OCI-LY7 (cell line): ENCODE results near the gene ANKH. TPM values are rescaled to one million over a fixed set of nuclear protein-coding genes. Genes with fewer than 3 reads are reported as not detected.

Experiments used
- BruUV-seq: library from RNA; stranded (reverse); fragments of 400-500 nt; replicated peaks from 2 replicates; lab custom pipeline; 2021; lab: Mats Ljungman, UMichigan
- CTCF ChIA-PET: fragments of 300-600 bp; sonication (Branson Sonifier 250); formaldehyde crosslinking; loops from one replicate; lab custom pipeline; 2022; ENCODE audit warnings: antibody characterized with exemption; ENCODE audit not compliant: unreplicated experiment; lab: Charles Lee
- POLR2A ChIA-PET: fragments of 300-600 bp; sonication (Branson Sonifier 250); formaldehyde crosslinking; loops from one replicate; lab custom pipeline; 2022; ENCODE audit warnings: antibody characterized with exemption; lab: Charles Lee
- DNase-seq: peaks from one replicate; pipeline ENCODE4 v3.0.0-alpha.2; 2015; ENCODE audit warnings: low spot score
- H2AFZ ChIP-seq: fragments of 200-600 bp; sonication (generic), shearing (Covaris generic); 2 replicates; pipeline ENCODE4 v1.6.1; 2014; ENCODE audit warnings: mild to moderate bottlenecking, antibody characterized with exemption, low read length, moderate library complexity
- H3K27ac ChIP-seq: fragments of 200-600 bp; sonication (generic); 2 replicates; pipeline ENCODE4 v1.5.1; 2014; ENCODE audit warnings: mixed run types, low read depth, mild to moderate bottlenecking, moderate library complexity, low read length, inconsistent platforms; ENCODE audit not compliant: poor library complexity, severe bottlenecking
- H3K36me3 ChIP-seq: fragments of 200-600 bp; sonication (generic); 2 replicates; pipeline ENCODE4 v1.6.1; 2014; ENCODE audit warnings: mild to moderate bottlenecking, antibody characterized with exemption, low read length, moderate library complexity, mixed read lengths; ENCODE audit not compliant: insufficient read depth
- H3K4me1 ChIP-seq: fragments of 200-600 bp; sonication (generic); 2 replicates; pipeline ENCODE4 v1.5.1; 2014; ENCODE audit warnings: mild to moderate bottlenecking, low read length; ENCODE audit not compliant: insufficient read depth, poor library complexity, severe bottlenecking
- H3K4me2 ChIP-seq: fragments of 200-600 bp; sonication (generic); 2 replicates; pipeline ENCODE4 v1.6.1; 2014; ENCODE audit warnings: mild to moderate bottlenecking, low read length
- H3K4me3 ChIP-seq: fragments of 200-600 bp; sonication (generic); 2 replicates; pipeline ENCODE4 v1.5.1; 2014; ENCODE audit warnings: mild to moderate bottlenecking, low read depth, low read length; ENCODE audit not compliant: poor library complexity, severe bottlenecking
- H3K79me2 ChIP-seq: fragments of 200-600 bp; sonication (generic); 2 replicates; pipeline ENCODE4 v1.6.1; 2016; ENCODE audit warnings: low read depth, mild to moderate bottlenecking, low read length, moderate library complexity, mixed read lengths; ENCODE audit not compliant: insufficient read depth
- H3K9me2 ChIP-seq: fragments of 200-600 bp; sonication (generic); 2 replicates; pipeline ENCODE4 v1.6.1; 2016; ENCODE audit warnings: mild to moderate bottlenecking, low read length, mixed read lengths; ENCODE audit not compliant: insufficient read depth
- H3K9me3 ChIP-seq: fragments of 200-600 bp; sonication (generic); 2 replicates; pipeline ENCODE4 v1.6.1; 2014; ENCODE audit warnings: mild to moderate bottlenecking, mixed run types, low read length, mixed read lengths
- H4K20me1 ChIP-seq: fragments of 200-600 bp; sonication (generic); 2 replicates; pipeline ENCODE4 v1.6.1; 2014; ENCODE audit warnings: mild to moderate bottlenecking, antibody characterized with exemption, low read length, moderate library complexity, mixed read lengths; ENCODE audit not compliant: insufficient read depth
- EZH2phosphoT487 ChIP-seq: fragments of 200-600 bp; sonication (generic); IDR thresholded peaks from 2 replicates; pipeline ENCODE4 v1.6.1; 2018; ENCODE audit warnings: low read depth, borderline replicate concordance, mild to moderate bottlenecking, mixed run types, antibody characterized with exemption, low read length, moderate library complexity, mixed read lengths
- intact Hi-C: fragments of 100-400 bp; cut with micrococcal nuclease; formaldehyde crosslinking; loops from one replicate; pipeline ENCODE4 v1.10.0; 2022; ENCODE audit not compliant: unreplicated experiment
- total RNA-seq, 2 experiments: library from RNA; depleted of rRNA in 1 of 2; stranded (reverse); fragments of >200 nt in 1 of 2; shearing (Covaris generic) in 1 of 2; gene quantifications; 2 replicates each; pipeline ENCODE4 v1.2.3, GENCODE V29; 2014 to 2022
- TF ChIP-seq, protein P1 (sequence below): fragments of 200-600 bp; sonication (generic); conservative IDR thresholded peaks from 2 replicates; pipeline ENCODE4 v1.5.1; 2014; ENCODE audit warnings: mild to moderate bottlenecking, antibody characterized with exemption, low read length, moderate library complexity, mixed read lengths

Gene ANKH
- total RNA-seq, 2 experiments from 2014 or later = 23.1 to 80.4 TPM

DNA sequence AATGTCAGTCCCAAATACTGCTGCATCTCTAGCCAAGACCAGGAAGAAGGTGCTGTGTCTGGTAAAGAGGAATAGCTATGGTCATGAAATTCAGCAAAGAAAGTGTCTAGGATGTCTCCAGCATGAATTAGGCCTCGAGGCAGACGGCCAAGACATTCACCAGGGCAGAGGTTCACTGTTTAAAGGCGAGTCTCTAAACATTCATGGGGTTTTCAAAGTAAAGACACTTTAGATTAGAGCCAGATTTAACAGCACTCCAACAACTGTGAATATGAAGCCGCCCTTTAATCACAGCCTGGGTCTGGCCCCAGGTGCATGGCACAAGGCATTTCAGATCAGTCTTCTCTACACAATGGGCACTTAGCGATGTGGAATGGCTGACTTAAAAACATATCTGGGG lies 95.0 kb downstream of the ANKH start:
- Histone ChIP-seq H3K36me3 (peaks cover 7% of the 10 kb centered on the region; the same call in 1 of the 2 replicates), H4K20me1 (no peaks in the 10 kb centered on the region), H3K9me2 (no peaks in the 10 kb centered on the region), H2AFZ (no peak overlapping the region), H3K27ac (no peak overlapping the region), H3K79me2 (0 out of 2 replicates have a peak, but pooled peaks cover 4% of the 10 kb centered on the region), H3K4me2 (no peak overlapping the region), H3K4me3 (no peak overlapping the region), H3K9me3 (no peaks in the 10 kb centered on the region), H3K4me1 (no peaks in the 10 kb centered on the region)
- ChIA-PET CTCF (no interaction called here), POLR2A (interaction anchor here (1.3 kb wide), 1 partner anchor 17 kb away, joined by 5 read pairs; no protein-coding TSS in a partner anchor)
- no TSS peak for BruUV-seq
- intact Hi-C loops = no loop called here
- no peak for DNase-seq
- TF ChIP-seq EZH2phosphoT487 = no peak
- TF ChIP-seq, protein P1, sequence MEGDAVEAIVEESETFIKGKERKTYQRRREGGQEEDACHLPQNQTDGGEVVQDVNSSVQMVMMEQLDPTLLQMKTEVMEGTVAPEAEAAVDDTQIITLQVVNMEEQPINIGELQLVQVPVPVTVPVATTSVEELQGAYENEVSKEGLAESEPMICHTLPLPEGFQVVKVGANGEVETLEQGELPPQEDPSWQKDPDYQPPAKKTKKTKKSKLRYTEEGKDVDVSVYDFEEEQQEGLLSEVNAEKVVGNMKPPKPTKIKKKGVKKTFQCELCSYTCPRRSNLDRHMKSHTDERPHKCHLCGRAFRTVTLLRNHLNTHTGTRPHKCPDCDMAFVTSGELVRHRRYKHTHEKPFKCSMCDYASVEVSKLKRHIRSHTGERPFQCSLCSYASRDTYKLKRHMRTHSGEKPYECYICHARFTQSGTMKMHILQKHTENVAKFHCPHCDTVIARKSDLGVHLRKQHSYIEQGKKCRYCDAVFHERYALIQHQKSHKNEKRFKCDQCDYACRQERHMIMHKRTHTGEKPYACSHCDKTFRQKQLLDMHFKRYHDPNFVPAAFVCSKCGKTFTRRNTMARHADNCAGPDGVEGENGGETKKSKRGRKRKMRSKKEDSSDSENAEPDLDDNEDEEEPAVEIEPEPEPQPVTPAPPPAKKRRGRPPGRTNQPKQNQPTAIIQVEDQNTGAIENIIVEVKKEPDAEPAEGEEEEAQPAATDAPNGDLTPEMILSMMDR = no peak

DNA sequence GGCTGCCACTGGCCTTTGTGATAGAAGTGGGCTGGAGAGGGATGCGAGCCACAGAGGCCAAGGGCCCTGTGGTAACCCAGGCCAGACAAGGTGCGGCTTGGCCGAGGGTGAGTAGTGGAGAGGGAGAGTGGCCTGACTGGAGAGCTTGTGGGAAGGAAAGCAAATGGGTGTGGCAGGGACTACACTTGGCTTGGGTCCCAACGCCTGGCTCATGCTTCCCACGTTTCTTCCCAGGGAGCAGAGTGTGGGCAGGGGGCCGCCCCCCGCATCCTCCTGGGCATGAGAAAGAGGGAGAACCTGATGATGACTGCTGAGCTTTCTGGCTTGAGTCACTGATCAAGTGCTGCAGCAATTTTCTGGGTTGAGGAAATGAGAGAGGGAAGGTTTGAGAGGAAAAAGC lies 95.7 kb downstream of the ANKH start:
- H3K36me3 ChIP-seq = peaks cover under 1% of the 10 kb centered on the region; the same call in 1 of the 2 replicates
- ChIA-PET POLR2A (interaction anchor here (0.5 to 1.3 kb wide), 3 partner anchors 13 to 603 kb away, joined by 5 to 6 read pairs (median 5); no protein-coding TSS in a partner anchor), CTCF (no interaction called here)
- 0 out of 2 replicates have a peak, but pooled peaks cover 4% of the 10 kb centered on the region for H3K79me2 ChIP-seq
- H3K4me3 ChIP-seq = no peak overlapping the region
- no peak overlapping the region for H2AFZ ChIP-seq
- BruUV-seq = no TSS peak
- DNase-seq = no peak
- no peak overlapping the region for H3K27ac ChIP-seq
- H3K4me1 ChIP-seq = no peaks in the 10 kb centered on the region
- no peaks in the 10 kb centered on the region for H4K20me1 ChIP-seq
- intact Hi-C loops = no loop called here
- no peaks in the 10 kb centered on the region for H3K9me2 ChIP-seq
- no peaks in the 10 kb centered on the region for H3K9me3 ChIP-seq
- H3K4me2 ChIP-seq = no peak overlapping the region
- TF ChIP-seq, protein P1 = no peak
- TF ChIP-seq EZH2phosphoT487 = no peak

DNA sequence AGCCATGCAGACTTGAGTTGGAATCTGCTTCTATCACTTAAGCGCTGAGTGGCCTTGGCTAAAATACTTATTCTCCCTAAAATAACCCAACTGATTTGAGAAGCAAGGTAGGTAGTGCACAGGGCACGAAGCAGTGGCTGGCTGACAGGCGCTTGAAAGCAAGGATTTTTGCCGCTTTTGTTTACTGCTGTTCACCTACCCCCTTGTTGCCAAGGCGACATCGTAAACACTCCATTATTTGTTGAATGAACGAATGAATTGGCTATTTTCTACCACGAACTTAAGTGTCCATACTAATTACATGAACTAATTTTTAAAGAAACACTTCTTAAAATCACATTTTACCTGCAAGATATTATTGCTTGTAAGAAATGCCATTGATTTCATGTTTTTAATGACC lies 98.0 kb downstream of the ANKH start:
- ChIA-PET CTCF (no interaction called here), POLR2A (interaction anchor here (0.6 to 1.5 kb wide), 3 partner anchors 11 to 138 kb away, joined by 3 to 9 read pairs (median 3); no protein-coding TSS in a partner anchor)
- no peak for TF ChIP-seq EZH2phosphoT487
- TF ChIP-seq, protein P1 = no peak
- intact Hi-C loops = no loop called here
- Histone ChIP-seq H3K36me3 (no peaks in the 10 kb centered on the region), H2AFZ (no peak overlapping the region), H3K4me3 (no peak overlapping the region), H3K9me2 (no peaks in the 10 kb centered on the region), H3K4me1 (no peaks in the 10 kb centered on the region), H4K20me1 (no peaks in the 10 kb centered on the region), H3K4me2 (no peak overlapping the region), H3K27ac (no peak overlapping the region), H3K79me2 (0 out of 2 replicates have a peak, but pooled peaks cover 4% of the 10 kb centered on the region), H3K9me3 (no peaks in the 10 kb centered on the region)
- DNase-seq = no peak
- BruUV-seq = no TSS peak
